OCI-LY3 (cell line): Measurements from ENCODE around the gene MEIS3.

Experiments used
- H2AFZ ChIP-seq: fragments of 200-600, 300-600 bp; shearing (Covaris generic); 2 replicates; pipeline ENCODE4 v1.6.0; 2014; ENCODE audit warnings: antibody characterized with exemption, low read depth, low read length
- H3K27ac ChIP-seq: fragments of 200-600, 300-600 bp; sonication (generic); 2 replicates; pipeline ENCODE4 v1.5.1; 2014; ENCODE audit warnings: mild to moderate bottlenecking, low read length, moderate library complexity, mixed read lengths
- H3K27me3 ChIP-seq: fragments of 200-600, 300-600 bp; sonication (generic); 2 replicates; pipeline ENCODE4 v1.6.1; 2014; ENCODE audit warnings: low read depth, low read length, mixed read lengths
- H3K36me3 ChIP-seq: fragments of 200-600, 300-600 bp; sonication (generic); replicated peaks from 2 replicates; pipeline ENCODE3; 2014; ENCODE audit warnings: low read depth, low read length, mixed read lengths
- H3K4me1 ChIP-seq: fragments of 300-600, 200-600 bp; sonication (generic); 2 replicates; pipeline ENCODE4 v1.6.1; 2014; ENCODE audit warnings: low read length, mixed read lengths
- H3K4me2 ChIP-seq: fragments of 200-600, 300-600 bp; sonication (generic); 2 replicates; pipeline ENCODE4 v1.6.1; 2014; ENCODE audit warnings: low read length, mixed read lengths
- H3K4me3 ChIP-seq: fragments of 300-600, 200-600 bp; sonication (generic); 2 replicates; pipeline ENCODE4 v1.5.1; 2014; ENCODE audit warnings: antibody characterized with exemption, mild to moderate bottlenecking, low read length, moderate library complexity
- H3K79me2 ChIP-seq: fragments of 300-600, 200-600 bp; shearing (Covaris generic); 2 replicates; pipeline ENCODE4 v1.6.1; 2014; ENCODE audit warnings: mild to moderate bottlenecking, low read length, mixed read lengths
- H3K9ac ChIP-seq: fragments of 300-600, 200-600 bp; shearing (Covaris generic); 2 replicates; pipeline ENCODE4 v1.6.0; 2014; ENCODE audit warnings: mild to moderate bottlenecking, low read length, moderate library complexity
- H3K9me3 ChIP-seq: fragments of 200-600, 300-600 bp; shearing (Covaris generic); 2 replicates; pipeline ENCODE4 v1.6.1; 2014; ENCODE audit warnings: low read length, mixed read lengths; ENCODE audit not compliant: insufficient read depth
- H4K20me1 ChIP-seq: fragments of 200-600, 300-600 bp; sonication (generic); 2 replicates; pipeline ENCODE4 v1.6.1; 2016; ENCODE audit warnings: low read length, mixed read lengths; ENCODE audit not compliant: insufficient read depth
- EZH2phosphoT487 ChIP-seq: fragments of 200-600 bp; shearing (Covaris generic); IDR thresholded peaks from 2 replicates; pipeline ENCODE4 v1.6.1; 2018; ENCODE audit warnings: antibody characterized with exemption, mixed run types, low read depth
- TF ChIP-seq, protein P1 (sequence below): fragments of 200-600, 300-600 bp; sonication (generic); IDR thresholded peaks from 2 replicates; pipeline ENCODE4 v1.5.1; 2014; ENCODE audit warnings: antibody characterized with exemption, low read length, low read depth

Gene MEIS3

GRCh38 chr19:47427241-47428176 lies 8.2 kb upstream of the MEIS3 start:
- peak overlapping the region; percentile 76 for H3K4me3 ChIP-seq
- H3K27ac ChIP-seq = no peak overlapping the region
- peak overlapping the region; percentile 5; the same call in 1 of the 2 replicates for H3K9ac ChIP-seq
- H3K4me2 ChIP-seq = peak overlapping the region; percentile 99
- H2AFZ ChIP-seq = peak overlapping the region; percentile 8; the same call in 1 of the 2 replicates
- H3K27me3 ChIP-seq = peaks cover 16% of the 10 kb centered on the region
- TF ChIP-seq, protein P1, sequence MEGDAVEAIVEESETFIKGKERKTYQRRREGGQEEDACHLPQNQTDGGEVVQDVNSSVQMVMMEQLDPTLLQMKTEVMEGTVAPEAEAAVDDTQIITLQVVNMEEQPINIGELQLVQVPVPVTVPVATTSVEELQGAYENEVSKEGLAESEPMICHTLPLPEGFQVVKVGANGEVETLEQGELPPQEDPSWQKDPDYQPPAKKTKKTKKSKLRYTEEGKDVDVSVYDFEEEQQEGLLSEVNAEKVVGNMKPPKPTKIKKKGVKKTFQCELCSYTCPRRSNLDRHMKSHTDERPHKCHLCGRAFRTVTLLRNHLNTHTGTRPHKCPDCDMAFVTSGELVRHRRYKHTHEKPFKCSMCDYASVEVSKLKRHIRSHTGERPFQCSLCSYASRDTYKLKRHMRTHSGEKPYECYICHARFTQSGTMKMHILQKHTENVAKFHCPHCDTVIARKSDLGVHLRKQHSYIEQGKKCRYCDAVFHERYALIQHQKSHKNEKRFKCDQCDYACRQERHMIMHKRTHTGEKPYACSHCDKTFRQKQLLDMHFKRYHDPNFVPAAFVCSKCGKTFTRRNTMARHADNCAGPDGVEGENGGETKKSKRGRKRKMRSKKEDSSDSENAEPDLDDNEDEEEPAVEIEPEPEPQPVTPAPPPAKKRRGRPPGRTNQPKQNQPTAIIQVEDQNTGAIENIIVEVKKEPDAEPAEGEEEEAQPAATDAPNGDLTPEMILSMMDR = peak; percentile 90
- TF ChIP-seq EZH2phosphoT487 = no peak
- H3K36me3 ChIP-seq = no peaks in the 10 kb centered on the region
- H3K4me1 ChIP-seq = peaks cover 15% of the 10 kb centered on the region
- no peaks in the 10 kb centered on the region for H4K20me1 ChIP-seq
- H3K79me2 ChIP-seq = no peaks in the 10 kb centered on the region
- H3K9me3 ChIP-seq = no peaks in the 10 kb centered on the region

- Histone ChIP-seq H3K27ac (no peak overlapping the region), H4K20me1 (no peaks in the 10 kb centered on the region), H3K4me2 (no peak overlapping the region), H3K9ac (no peak overlapping the region), H3K79me2 (no peaks in the 10 kb centered on the region), H3K4me3 (no peak overlapping the region), H3K36me3 (no peaks in the 10 kb centered on the region), H2AFZ (no peak overlapping the region), H3K27me3 (peaks cover 44% of the 10 kb centered on the region), H3K9me3 (no peaks in the 10 kb centered on the region), H3K4me1 (peaks cover 6% of the 10 kb centered on the region)
- TF ChIP-seq EZH2phosphoT487 = no peak
- TF ChIP-seq, protein P1 = no peak
These were observed 4.0 kb upstream of the MEIS3 start for GRCh38 chr19:47423203-47423882.

DNA sequence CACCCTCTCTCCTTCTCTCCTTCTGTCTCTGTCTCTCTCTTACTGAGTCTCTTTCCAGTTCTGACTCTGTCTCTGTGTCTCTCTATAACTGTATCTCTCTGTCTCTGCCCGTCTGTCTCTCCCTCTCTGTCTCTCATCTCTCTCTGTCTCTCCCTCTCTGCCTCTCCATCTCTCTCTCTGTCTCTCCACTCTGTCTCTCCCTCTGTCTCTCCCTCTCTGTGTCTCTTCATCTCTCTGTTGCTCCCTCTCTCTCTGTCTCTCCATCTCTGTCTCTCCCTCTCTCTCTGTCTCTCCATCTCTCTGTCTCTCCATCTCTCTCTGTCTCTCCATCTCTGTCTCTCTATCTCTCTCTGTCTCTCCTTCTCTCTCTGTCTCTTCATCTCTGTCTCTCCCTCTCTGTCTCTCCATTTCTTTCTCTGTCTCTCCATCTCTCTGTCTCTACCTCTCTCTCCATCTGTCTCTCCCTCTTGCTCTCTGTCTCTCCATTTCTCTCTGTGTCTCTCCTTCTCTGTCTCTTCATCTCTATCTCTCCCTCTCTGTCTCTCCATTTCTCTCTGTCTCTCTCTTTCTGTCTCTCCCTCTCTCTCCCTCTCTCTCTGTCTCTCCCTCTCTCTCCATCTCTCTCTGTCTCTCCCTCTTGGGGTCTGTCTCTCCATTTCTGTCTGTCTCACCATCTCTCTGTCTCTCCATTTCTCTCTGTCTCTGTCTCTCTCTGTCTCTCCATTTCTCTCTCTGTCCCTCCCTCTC lies 3.3 kb upstream of the MEIS3 start:
- H4K20me1 ChIP-seq = 0 out of 2 replicates have a peak, but pooled peaks cover 4% of the 10 kb centered on the region
- H3K4me2 ChIP-seq = no peak overlapping the region
- peaks cover 3% of the 10 kb centered on the region for H3K4me1 ChIP-seq
- no peak overlapping the region for H3K9ac ChIP-seq
- H2AFZ ChIP-seq = no peak overlapping the region
- H3K9me3 ChIP-seq = no peaks in the 10 kb centered on the region
- TF ChIP-seq, protein P1 = no peak
- TF ChIP-seq EZH2phosphoT487 = no peak
- peaks cover 52% of the 10 kb centered on the region for H3K27me3 ChIP-seq
- H3K79me2 ChIP-seq = no peaks in the 10 kb centered on the region
- H3K36me3 ChIP-seq = no peaks in the 10 kb centered on the region
- no peak overlapping the region for H3K4me3 ChIP-seq
- no peak overlapping the region for H3K27ac ChIP-seq
